NT2/D1 (cell line): ENCODE data around the gene TNS3.

Experiments used
- DNase-seq: peaks from one replicate; pipeline ENCODE4 v3.0.0-alpha.2; 2011; ENCODE audit warnings: low read depth, low spot score
- H3K27me3 ChIP-seq: 2 replicates; pipeline ENCODE4 v1.6.0; 2011; ENCODE audit warnings: mild to moderate bottlenecking; ENCODE audit not compliant: insufficient read length, insufficient read depth
- H3K36me3 ChIP-seq: 2 replicates; pipeline ENCODE4 v1.6.1; 2011; ENCODE audit warnings: mild to moderate bottlenecking, low read length, mixed read lengths; ENCODE audit not compliant: insufficient read depth, insufficient read length
- H3K4me1 ChIP-seq: 2 replicates; pipeline ENCODE4 v1.5.1; 2011; ENCODE audit not compliant: insufficient read depth, insufficient read length
- H3K4me3 ChIP-seq: 2 replicates; pipeline ENCODE4 v1.5.1; 2011; ENCODE audit warnings: low read depth; ENCODE audit not compliant: insufficient read length
- H3K9ac ChIP-seq: 2 replicates; pipeline ENCODE4 v1.6.0; 2011; ENCODE audit warnings: low read depth; ENCODE audit not compliant: insufficient read length
- H3K9me3 ChIP-seq: 2 replicates; pipeline ENCODE4 v1.5.1; 2011; ENCODE audit warnings: mild to moderate bottlenecking, low read length; ENCODE audit not compliant: insufficient read depth
- SUZ12 ChIP-seq: IDR thresholded peaks from 2 replicates; pipeline ENCODE4 v1.6.1; 2011; ENCODE audit not compliant: insufficient read length, insufficient read depth; ENCODE audit errors: extremely low read depth
- YY1 ChIP-seq: IDR thresholded peaks from 2 replicates; pipeline ENCODE4 v1.6.1; 2011; ENCODE audit not compliant: insufficient read length, insufficient read depth
- ZNF274 ChIP-seq: IDR thresholded peaks from 2 replicates; pipeline ENCODE4 v1.6.1; 2011; ENCODE audit warnings: mild to moderate bottlenecking, low read depth, low read length

TNS3 gene

DNA sequence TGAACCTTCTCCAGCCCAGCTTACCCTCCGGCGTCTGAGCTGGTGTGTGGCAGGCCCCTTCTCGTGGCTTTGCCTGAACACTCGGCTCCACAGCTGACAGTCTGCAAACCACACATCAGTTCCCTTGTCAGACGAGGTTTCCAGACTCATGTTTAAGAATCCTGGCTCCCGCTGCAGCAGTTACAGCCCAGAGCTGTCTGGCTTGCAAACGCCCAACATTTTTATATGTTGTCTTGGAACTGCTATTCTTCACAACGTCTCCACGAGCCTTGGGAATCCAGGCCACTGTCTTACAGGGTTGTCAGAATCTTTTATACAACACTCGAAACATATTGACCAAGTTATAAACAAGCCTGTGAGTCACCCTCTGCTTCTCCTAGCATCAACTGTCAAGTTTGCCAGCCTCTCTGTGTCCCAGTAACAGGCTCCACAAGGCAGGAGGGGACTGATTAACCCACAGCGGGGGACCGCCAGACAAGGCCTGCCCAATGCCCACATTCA lies 68.1 kb downstream of the TNS3 start:
- Histone ChIP-seq H3K27me3 (no peaks in the 10 kb centered on the region), H3K4me1 (no peaks in the 10 kb centered on the region), H3K9me3 (no peaks in the 10 kb centered on the region), H3K36me3 (peaks cover 66% of the 10 kb centered on the region), H3K9ac (no peak overlapping the region), H3K4me3 (no peak overlapping the region)
- TF ChIP-seq ZNF274 (no peak), YY1 (no peak), SUZ12 (no peak)
- no peak for DNase-seq

DNA sequence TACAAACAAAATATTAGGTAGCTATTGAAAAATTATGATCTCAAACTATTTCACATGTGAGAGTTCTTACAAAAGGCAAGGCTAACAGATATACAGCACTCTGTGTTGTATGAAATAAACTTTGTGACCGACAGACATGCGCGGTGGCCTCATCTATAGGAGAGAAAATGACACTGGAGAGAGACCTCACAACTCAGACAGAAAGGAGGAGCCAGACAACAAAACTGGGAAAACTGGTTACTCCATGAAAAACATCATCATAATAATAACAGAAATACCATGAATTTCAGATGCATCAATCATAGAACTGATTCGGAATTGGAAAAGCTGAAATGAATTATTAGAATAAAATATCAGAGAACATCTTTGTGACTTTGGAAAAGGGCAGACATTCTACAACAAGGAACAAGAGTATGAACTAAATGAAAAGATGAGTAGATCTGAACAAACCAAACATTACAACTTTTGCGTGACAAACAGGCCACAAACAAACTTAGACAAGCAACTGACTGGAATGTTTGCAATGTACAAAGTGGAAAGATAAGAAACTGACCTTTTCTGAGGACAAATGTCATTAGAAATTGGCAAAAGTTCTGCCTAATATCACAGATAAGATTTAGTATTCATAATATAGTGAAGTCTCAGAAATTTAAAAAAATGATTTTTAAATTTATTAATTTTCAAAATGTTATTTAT lies 69.3 kb downstream of the TNS3 start:
- Histone ChIP-seq H3K27me3 (no peaks in the 10 kb centered on the region), H3K36me3 (peaks cover 59% of the 10 kb centered on the region), H3K4me1 (no peaks in the 10 kb centered on the region), H3K9ac (no peak overlapping the region), H3K9me3 (no peaks in the 10 kb centered on the region), H3K4me3 (no peak overlapping the region)
- no peak for DNase-seq
- no peak for TF ChIP-seq SUZ12
- TF ChIP-seq ZNF274 = no peak
- TF ChIP-seq YY1 = no peak

DNA sequence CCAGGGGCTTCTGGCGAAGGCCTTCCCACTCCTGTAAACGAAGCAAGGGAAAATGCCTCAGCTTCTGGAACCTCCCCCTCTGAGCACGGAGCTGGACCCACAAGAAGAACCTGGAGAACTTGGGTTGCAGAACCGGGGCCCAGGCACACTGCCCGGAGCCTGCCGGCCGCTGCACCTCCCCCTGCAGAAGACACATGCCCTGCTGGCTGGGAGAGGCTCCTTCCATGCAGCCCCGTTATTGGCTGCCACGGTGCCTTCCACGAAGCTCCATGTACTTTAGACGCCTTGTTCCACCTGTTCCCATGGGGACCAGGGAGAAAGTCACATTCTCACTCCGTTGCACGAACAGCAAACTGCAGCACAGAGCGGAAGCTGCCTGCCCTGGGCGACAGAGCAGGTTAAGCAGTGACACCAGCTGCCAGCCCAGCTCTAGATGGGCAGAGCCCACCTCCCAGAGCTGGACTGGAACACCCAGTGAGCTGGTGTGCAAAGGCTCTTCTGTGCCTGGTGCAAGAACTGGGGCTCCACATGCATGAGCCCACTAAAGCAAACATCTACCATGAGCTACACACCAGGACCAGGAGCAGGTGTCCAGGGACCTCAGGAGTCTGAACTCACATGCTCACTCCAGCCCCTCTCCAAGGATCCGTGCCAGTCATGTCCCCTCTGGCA lies 70.1 kb downstream of the TNS3 start:
- DNase-seq = no peak
- TF ChIP-seq YY1 (no peak), ZNF274 (no peak), SUZ12 (no peak)
- no peaks in the 10 kb centered on the region for H3K4me1 ChIP-seq
- no peaks in the 10 kb centered on the region for H3K27me3 ChIP-seq
- peaks cover 53% of the 10 kb centered on the region for H3K36me3 ChIP-seq
- no peak overlapping the region for H3K4me3 ChIP-seq
- H3K9ac ChIP-seq = no peak overlapping the region
- H3K9me3 ChIP-seq = no peaks in the 10 kb centered on the region

DNA sequence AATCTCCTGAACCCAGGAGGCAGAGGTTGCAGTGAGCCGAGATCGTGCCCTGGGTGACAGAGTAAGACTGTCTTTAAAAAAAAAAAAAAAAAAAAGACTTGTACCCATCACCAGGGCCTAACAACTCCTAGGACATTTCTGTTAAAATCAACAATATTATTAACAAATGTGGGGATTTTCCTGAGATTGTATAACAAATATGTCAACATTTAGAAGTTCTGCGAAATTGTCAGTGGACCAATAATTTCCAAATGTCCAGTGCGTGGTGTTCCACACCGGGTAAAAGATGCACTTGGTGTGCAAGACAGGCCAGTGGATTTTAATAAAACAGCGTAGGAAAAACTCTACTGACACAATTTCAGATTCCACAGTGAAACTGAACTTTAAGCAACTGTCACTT lies 71.1 kb downstream of the TNS3 start:
- Histone ChIP-seq H3K36me3 (peaks cover 54% of the 10 kb centered on the region), H3K4me1 (no peaks in the 10 kb centered on the region), H3K4me3 (no peak overlapping the region), H3K9me3 (no peaks in the 10 kb centered on the region), H3K27me3 (no peaks in the 10 kb centered on the region), H3K9ac (no peak overlapping the region)
- TF ChIP-seq ZNF274 (no peak), YY1 (no peak), SUZ12 (no peak)
- no peak for DNase-seq

DNA sequence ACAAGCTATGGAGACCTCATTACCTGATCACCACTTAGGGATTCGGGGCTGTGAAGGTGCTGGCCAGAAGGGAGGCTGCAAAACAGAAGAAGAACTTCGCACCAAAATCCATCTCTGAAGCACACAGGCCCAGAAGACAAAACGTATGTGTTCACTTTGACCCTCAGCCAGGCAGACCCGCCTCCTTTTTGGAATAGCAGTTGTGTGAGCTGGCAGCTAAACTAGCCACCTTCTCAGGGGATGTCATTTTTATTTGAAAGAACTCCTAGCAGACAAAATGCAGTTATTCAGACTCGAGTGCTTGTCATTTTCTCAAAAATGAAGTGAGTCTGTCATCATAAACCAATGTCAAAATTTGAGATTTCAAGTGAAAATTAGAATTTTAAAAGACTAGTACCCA lies 71.7 kb downstream of the TNS3 start:
- H3K9ac ChIP-seq = no peak overlapping the region
- peaks cover 3% of the 10 kb centered on the region for H3K4me1 ChIP-seq
- H3K36me3 ChIP-seq = peaks cover 54% of the 10 kb centered on the region
- no peak for DNase-seq
- H3K27me3 ChIP-seq = no peaks in the 10 kb centered on the region
- no peak for TF ChIP-seq YY1
- TF ChIP-seq ZNF274 = no peak
- no peak for TF ChIP-seq SUZ12
- no peak overlapping the region for H3K4me3 ChIP-seq
- H3K9me3 ChIP-seq = no peaks in the 10 kb centered on the region

DNA sequence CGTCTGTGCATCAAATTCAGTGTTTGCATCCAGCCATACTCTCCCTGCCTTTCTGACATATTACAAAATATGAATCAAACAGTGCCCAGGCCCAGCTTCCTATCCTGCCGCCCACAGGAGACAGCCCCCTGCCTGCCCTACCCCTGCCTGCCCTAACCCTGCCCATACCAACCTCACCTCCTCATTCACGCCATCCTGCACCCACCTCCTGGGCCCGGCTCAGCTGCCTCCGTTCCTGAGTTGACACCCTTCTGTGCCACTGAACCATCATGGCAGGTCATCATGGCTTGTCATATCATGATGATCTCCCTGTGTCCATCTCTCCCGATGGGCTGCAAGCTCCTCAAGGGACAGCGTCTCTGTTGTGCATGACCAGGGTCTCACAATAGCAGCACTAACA lies 72.3 kb downstream of the TNS3 start:
- Histone ChIP-seq H3K36me3 (peaks cover 56% of the 10 kb centered on the region), H3K4me3 (no peak overlapping the region), H3K9ac (no peak overlapping the region), H3K9me3 (no peaks in the 10 kb centered on the region), H3K27me3 (no peaks in the 10 kb centered on the region), H3K4me1 (peaks cover 6% of the 10 kb centered on the region)
- TF ChIP-seq ZNF274 = no peak
- no peak for TF ChIP-seq YY1
- TF ChIP-seq SUZ12 = no peak
- no peak for DNase-seq
